Right lobe of liver (tissue), 6 donors: ENCODE results near the gene TM2D3. TPM values are rescaled to one million over a fixed set of nuclear protein-coding genes. Genes with fewer than 3 reads are reported as not detected.

Experiments used
- ATAC-seq, 4 donors: fragments of 200-7000 bp; cut with Tn5 transposase; one replicate each; pipeline ENCODE4 v1.9.1; 2020; ENCODE audit warnings: mild to moderate bottlenecking in 4 of 4, moderate library complexity in 4 of 4
- DNase-seq, 3 donors: peaks; one replicate each; pipeline ENCODE4 v3.0.0-alpha.2; 2020
- H3K27ac ChIP-seq, 3 donors: fragments of 200-600 bp; one replicate each; pipeline ENCODE4 v1.8.0; 2022
- H3K27me3 ChIP-seq, 2 donors: fragments of 200-600 bp; one replicate each; pipeline ENCODE4 v1.8.0; 2022
- H3K36me3 ChIP-seq, 4 donors: fragments of 200-600 bp; sonication (generic) in 1 of 4; one replicate each; pipeline versions ENCODE4 v1.5.1 to v1.8.0; 2017 to 2022; ENCODE audit warnings: control low read depth in 1 of 4
- H3K4me1 ChIP-seq, 4 donors: fragments of 200-600 bp; sonication (generic) in 1 of 4; one replicate each; pipeline versions ENCODE4 v1.5.1 to v1.8.0; 2017 to 2022; ENCODE audit warnings: control low read depth in 1 of 4
- H3K4me3 ChIP-seq, 3 donors: fragments of 200-600 bp; one replicate each; pipeline ENCODE4 v1.8.0; 2022
- H3K9me3 ChIP-seq, 4 donors: fragments of 200-600 bp; sonication (generic) in 1 of 4; one replicate each; pipeline versions ENCODE4 v1.5.1 to v1.8.0; 2017 to 2022; ENCODE audit warnings: control low read depth in 1 of 4
- CTCF ChIP-seq, 4 donors: fragments of 200-600 bp in 3 of 4; fragments of 450-650 bp in 1 of 4; IDR thresholded peaks; one replicate each; pipeline versions ENCODE4 v1.5.1 to v1.8.0; 2016 to 2022; ENCODE audit warnings: antibody characterized with exemption in 4 of 4, mild to moderate bottlenecking in 2 of 4
- POLR2A ChIP-seq: fragments of 450-650 bp; IDR thresholded peaks from one replicate; pipeline ENCODE4 v1.6.1; 2017; ENCODE audit warnings: antibody characterized with exemption, mild to moderate bottlenecking
- WGBS: methylation state at CpG from one replicate; pipeline ENCODE4 v1.1.6; 2018; ENCODE audit warnings: low coverage, low lambda C conversion rate; ENCODE audit not compliant: insufficient coverage; ENCODE audit errors: missing lambda C conversion rate; 5-methylcytosine and 5-hydroxymethylcytosine counted together
- intact Hi-C, 2 donors: fragments of 100-400 bp; cut with DNase I; formaldehyde crosslinking; loops; one replicate each; pipeline versions ENCODE4 v1.11.2 to v1.14.1; 2022
- total RNA-seq, 6 experiments: library from RNA; depleted of rRNA in 2 of 6; stranded (reverse); fragments of >200 nt in 2 of 6; fragmentation: NEBNext Ultra II Directional in 3 of 6; extraction: Animal tissue kit (Norgen Biotek cat#: 25700) in 3 of 6; gene quantifications; one replicate each; pipeline versions ENCODE4 v1.1.0 to v1.2.4, GENCODE V29; 2016 to 2023
- donor health status: DM: no; HTN: yes; CAD: no.
- donor health status: DM: no; HTN: no; CAD: no.
- donor health status: DM: no; HTN: no; CAD: no.
- donor health status: DM: no; HTN: yes; CAD: no.
- donor health status: DM: no; HTN: yes; CAD: no.

TM2D3 gene
- total RNA-seq, 6 experiments from 2014 or later: 29.5 to 46.9 (median 40.8) TPM

GRCh38 chr15:101675796-101676582 lies 23.8 kb upstream of the TM2D3 start:
- H3K36me3 ChIP-seq: peaks cover 0 to 30% (median 7%) of the 10 kb centered on the region in 4 donors
- H3K27me3 ChIP-seq: no peaks in the 10 kb centered on the region
- ATAC-seq (peak in 1 of 4 donors; percentile 32), DNase-seq (no peak)
- intact Hi-C loops: no loop called here
- H3K27ac ChIP-seq: no peak overlapping the region
- WGBS: 87% methylated on average over 15 of the region's 16 CpGs
- no peaks in the 10 kb centered on the region for H3K4me1 ChIP-seq
- H3K4me3 ChIP-seq: no peak overlapping the region
- TF ChIP-seq POLR2A: no peak
- TF ChIP-seq CTCF (IDR thresholded peaks at IDR 0.05): no peak
- no peaks in the 10 kb centered on the region for H3K9me3 ChIP-seq

GRCh38 chr15:101675015-101675414 lies 22.8 kb upstream of the TM2D3 start:
- 68% methylated on average over 5 of the region's 5 CpGs for WGBS
- TF ChIP-seq CTCF (IDR thresholded peaks at IDR 0.05) (no peak), POLR2A (no peak)
- Histone ChIP-seq H3K9me3 (no peaks in the 10 kb centered on the region), H3K27ac (no peak overlapping the region), H3K27me3 (no peaks in the 10 kb centered on the region), H3K4me3 (no peak overlapping the region), H3K36me3 (peaks cover 0 to 30% (median 7%) of the 10 kb centered on the region in 4 donors), H3K4me1 (no peaks in the 10 kb centered on the region)
- ATAC-seq: no peak
- intact Hi-C loops: no loop called here
- no peak for DNase-seq

- H3K36me3 ChIP-seq: peaks cover 0 to 30% (median 7%) of the 10 kb centered on the region in 4 donors
- WGBS: 72% methylated on average over 4 of the region's 9 CpGs
These were observed 20.1 kb upstream of the TM2D3 start for GRCh38 chr15:101672298-101672697.

DNA sequence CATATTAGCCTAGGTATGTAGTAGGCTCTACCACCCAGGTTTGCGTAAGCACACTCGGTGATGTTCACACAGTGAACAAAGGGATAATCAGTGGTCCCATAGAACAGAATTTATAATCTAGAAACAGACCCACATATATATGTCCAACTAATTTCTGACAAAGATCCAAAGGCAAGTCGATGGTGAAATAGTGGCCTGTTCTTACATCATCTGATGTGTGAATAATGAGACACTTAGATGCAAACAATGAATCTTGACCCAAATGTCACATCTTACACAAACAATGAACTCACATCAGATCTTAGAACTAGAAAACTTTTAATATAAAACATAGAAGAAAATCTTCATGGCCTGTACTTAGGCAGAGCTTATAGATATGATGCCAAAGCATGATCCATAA lies 17.6 kb upstream of the TM2D3 start:
- TF ChIP-seq CTCF (IDR thresholded peaks at IDR 0.05) (no peak), POLR2A (no peak)
- Histone ChIP-seq H3K27ac (no peak overlapping the region), H3K27me3 (no peaks in the 10 kb centered on the region), H3K4me3 (no peak overlapping the region), H3K9me3 (no peaks in the 10 kb centered on the region), H3K36me3 (peaks cover 0 to 26% (median 4%) of the 10 kb centered on the region in 4 donors), H3K4me1 (no peaks in the 10 kb centered on the region)
- 93% methylated on average over 3 of the region's 3 CpGs for WGBS
- ATAC-seq (no peak), DNase-seq (no peak)
- intact Hi-C loops: no loop called here

More at GRCh38 chr15:101672298-101672697, 20.1 kb upstream of the TM2D3 start:
- DNase-seq: no peak
- no peak for TF ChIP-seq POLR2A
- no peak for TF ChIP-seq CTCF (IDR thresholded peaks at IDR 0.05)
- Histone ChIP-seq H3K9me3 (no peaks in the 10 kb centered on the region), H3K27me3 (no peaks in the 10 kb centered on the region), H3K4me1 (no peaks in the 10 kb centered on the region), H3K27ac (no peak overlapping the region), H3K4me3 (no peak overlapping the region)
- no peak for ATAC-seq
- intact Hi-C loops: no loop called here
